Tibial nerve (tissue), 4 donors: ENCODE measurements around the gene CLEC16A.

Experiments used
- CTCF ChIP-seq, 5 experiments: fragments of 200-600 bp in 3 of 5; fragments of 450-650 bp in 2 of 5; sonication (generic) in 3 of 5; IDR thresholded peaks; one replicate each; pipeline ENCODE4 v1.5.1; 2016 to 2019; ENCODE audit warnings: antibody characterized with exemption in 5 of 5, mild to moderate bottlenecking in 3 of 5, moderate library complexity in 2 of 5
- EP300 ChIP-seq, 2 donors: sonication (generic); formaldehyde crosslinking; IDR thresholded peaks; one replicate each; pipeline ENCODE4 v1.6.1; 2017; ENCODE audit warnings: antibody characterized with exemption in 2 of 2, mild to moderate bottlenecking in 1 of 2
- POLR2A ChIP-seq, 2 donors: fragments of 450-650 bp; IDR thresholded peaks; one replicate each; pipeline ENCODE4 v1.6.1; 2017; ENCODE audit warnings: antibody characterized with exemption in 2 of 2, mild to moderate bottlenecking in 2 of 2, moderate library complexity in 2 of 2

- TF ChIP-seq POLR2A (IDR thresholded peaks at IDR 0.05), result no peak
- TF ChIP-seq CTCF (IDR thresholded peaks at IDR 0.05), result no peak
- TF ChIP-seq EP300 (IDR thresholded peaks at IDR 0.05), result no peak
Observed at GRCh38 chr16:11085916-11086315, 141.6 kb downstream of the CLEC16A start.
